Measurements from ENCODE around the gene SPEG.

- TF ChIP-seq CTCF (IDR thresholded peaks at IDR 0.05; ENCODE audit: low read depth, low read length) (no peak), EZH2phosphoT487 (IDR thresholded peaks at IDR 0.05; ENCODE audit: low read depth) (no peak)
Measured at GRCh38 chr2:219420687-219421086, 14.0 kb upstream of the SPEG start.

All from OCI-LY3 (cell line).